Fibroblast of pulmonary artery (primary cell): Measurements from ENCODE around the gene SLC2A10.

ENCODE experiments used
- DNase-seq: peaks from one replicate; pipeline ENCODE4 v3.0.0-alpha.2; 2010; ENCODE audit warnings: low read depth
- H3K4me3 ChIP-seq: replicated peaks from 2 replicates; pipeline ENCODE4 v1.5.1; 2011; ENCODE audit warnings: low read depth, mild to moderate bottlenecking, control low read depth, low read length, moderate library complexity
- CTCF ChIP-seq: IDR thresholded peaks from 2 replicates; pipeline ENCODE4 v1.5.1; 2011; ENCODE audit warnings: mild to moderate bottlenecking, control low read depth, low read length, inconsistent platforms; ENCODE audit errors: missing control alignments

Gene SLC2A10

GRCh38 chr20:46683011-46683667, 26.3 kb upstream of the SLC2A10 start:
- DNase-seq: peak; percentile 30
- no peak for TF ChIP-seq CTCF
- H3K4me3 ChIP-seq: peak overlapping the region; percentile 60

GRCh38 chr20:46683668-46683938, 25.8 kb upstream of the SLC2A10 start:
- no peak for TF ChIP-seq CTCF
- no peak for DNase-seq
- peak overlapping the region; percentile 60 for H3K4me3 ChIP-seq

GRCh38 chr20:46683939-46684750, 25.3 kb upstream of the SLC2A10 start:
- DNase-seq: peak; percentile 72
- no peak for TF ChIP-seq CTCF
- H3K4me3 ChIP-seq: peak overlapping the region; percentile 60

- H3K4me3 ChIP-seq: peak overlapping the region; percentile 77
- no peak for TF ChIP-seq CTCF
- peak; percentile 60 for DNase-seq
Measured at GRCh38 chr20:46688151-46689081, 21.0 kb upstream of the SLC2A10 start.

GRCh38 chr20:46689082-46689753, 20.2 kb upstream of the SLC2A10 start, which contains the start of gene TP53RK:
TP53RK (minus strand) TSS chr20:46689444; CDS start chr20:46689414, 30 bp downstream.
- TF ChIP-seq CTCF: no peak
- DNase-seq: peak; percentile 100
- H3K4me3 ChIP-seq: peak within 1 kb of the TSS; percentile 77

GRCh38 chr20:46689754-46690085, 19.7 kb upstream of the SLC2A10 start:
- H3K4me3 ChIP-seq: peak overlapping the region; percentile 77
- DNase-seq: no peak
- TF ChIP-seq CTCF: no peak
